H1 (cell line): ENCODE data around the gene MYOM1. TPM values are rescaled to one million over a fixed set of nuclear protein-coding genes. Genes with fewer than 3 reads are reported as not detected.

Experiments used
- GABPA ChIP-seq: IDR thresholded peaks from 2 replicates; pipeline ENCODE4 v1.6.1; 2011; ENCODE audit warnings: mild to moderate bottlenecking, low read length, moderate library complexity, borderline replicate concordance; ENCODE audit not compliant: insufficient read depth
- JUND ChIP-seq: IDR thresholded peaks from 2 replicates; pipeline ENCODE4 v1.6.1; 2011; ENCODE audit warnings: mild to moderate bottlenecking, improper control_type of control experiment, low read length
- MAFK ChIP-seq: IDR thresholded peaks from 2 replicates; pipeline ENCODE4 v1.6.1; 2012; ENCODE audit warnings: low read depth, mild to moderate bottlenecking, improper control_type of control experiment, low read length
- ZNF274 ChIP-seq: IDR thresholded peaks from 2 replicates; pipeline ENCODE4 v1.7.0; 2012; ENCODE audit warnings: low read length, borderline replicate concordance; ENCODE audit errors: extremely low read depth
- polyA plus RNA-seq, 7 experiments: library from polyadenylated mRNA; depleted of rRNA in 3 of 7; stranded (reverse) in 5 of 7; unstranded in 2 of 7; fragments of >200 nt in 5 of 7; fragments of 200-250 nt in 2 of 7; gene quantifications; 1 replicate in 5 of 7; 2 replicates in 1 of 7; 4 replicates in 1 of 7; pipeline versions ENCODE4 v1.2.1 to v1.2.3, GENCODE V29; 2011 to 2013; ENCODE audit warnings: missing spikeins in 2 of 7, mixed read lengths in 2 of 7
- total RNA-seq: library from RNA; stranded (reverse); fragmentation: NEBNext Ultra II Directional; extraction: Animal tissue kit (Norgen Biotek cat#: 25700); gene quantifications from 2 replicates; pipeline ENCODE4 v1.2.1, GENCODE V29; 2021

MYOM1 gene
- total and polyA plus RNA-seq, 2 of the 8 experiments (the other 6 are each of a cell fraction or from before 2014, with no cell fraction given), result 0.06 to 0.32 TPM

- no peak for TF ChIP-seq JUND
- TF ChIP-seq ZNF274, result no peak
- TF ChIP-seq GABPA, result no peak
- TF ChIP-seq MAFK, result no peak
Measured at GRCh38 chr18:3223356-3223755, 3.6 kb upstream of the MYOM1 start (continued).
